T-helper 1 cell (primary cell): ENCODE data around the gene HLA-DOB.

Experiments
- DNase-seq, 5 donors: peaks; one replicate each; pipeline ENCODE4 v3.0.0-alpha.2; 2012 to 2020

HLA-DOB gene

DNA sequence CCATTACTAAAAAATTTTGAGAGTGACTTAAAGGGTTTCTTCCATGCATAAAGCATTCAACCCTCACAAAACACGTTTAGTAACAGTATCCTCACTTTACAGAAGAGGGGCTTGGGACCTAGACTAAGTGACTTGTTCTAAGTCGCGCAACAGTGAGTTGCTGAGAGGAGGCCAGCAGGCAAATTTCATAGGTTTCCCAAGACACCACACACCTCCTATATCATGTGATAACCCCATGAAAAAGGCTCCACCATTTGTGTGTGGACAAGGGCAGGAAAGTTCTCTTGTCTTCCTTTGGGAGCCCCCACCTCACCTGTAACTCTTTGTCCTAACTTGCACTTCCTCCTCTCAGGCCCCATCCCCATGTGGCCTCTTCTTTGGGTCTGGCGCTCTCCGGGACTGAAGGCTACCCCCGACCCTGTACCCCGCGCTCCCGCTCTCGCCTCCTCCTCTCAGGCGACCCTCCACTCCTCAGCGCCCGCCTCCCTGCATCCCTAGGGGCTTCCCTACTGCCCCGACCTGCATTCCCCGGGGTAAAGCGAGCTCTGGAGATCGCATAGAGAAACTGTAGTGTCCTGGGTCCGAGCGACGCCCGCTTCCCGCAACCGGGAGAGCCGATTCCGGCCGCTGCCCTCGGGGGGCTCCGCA, 26.7 kb upstream of the HLA-DOB start:
- DNase-seq, result no peak

DNA sequence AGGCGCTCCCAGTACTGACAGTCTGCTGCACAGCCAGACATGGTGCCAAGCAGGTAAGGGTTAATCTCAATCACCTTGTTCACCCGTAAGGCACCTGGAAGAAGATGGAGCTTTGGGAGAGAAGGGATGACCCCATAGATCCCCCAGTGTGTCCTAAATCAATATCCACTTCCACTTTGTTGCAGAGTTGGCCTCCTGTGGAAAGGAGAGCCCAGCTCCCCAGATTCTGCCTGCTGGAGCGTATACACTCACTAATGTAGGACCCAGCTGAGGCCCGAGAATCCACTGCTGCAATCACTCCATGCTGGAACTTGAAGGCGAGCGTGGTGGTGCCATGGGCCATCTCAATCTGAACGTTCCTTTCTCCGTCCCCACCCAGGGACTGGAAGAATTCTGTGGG, 25.9 kb upstream of the HLA-DOB start:
- DNase-seq, result no peak

DNA sequence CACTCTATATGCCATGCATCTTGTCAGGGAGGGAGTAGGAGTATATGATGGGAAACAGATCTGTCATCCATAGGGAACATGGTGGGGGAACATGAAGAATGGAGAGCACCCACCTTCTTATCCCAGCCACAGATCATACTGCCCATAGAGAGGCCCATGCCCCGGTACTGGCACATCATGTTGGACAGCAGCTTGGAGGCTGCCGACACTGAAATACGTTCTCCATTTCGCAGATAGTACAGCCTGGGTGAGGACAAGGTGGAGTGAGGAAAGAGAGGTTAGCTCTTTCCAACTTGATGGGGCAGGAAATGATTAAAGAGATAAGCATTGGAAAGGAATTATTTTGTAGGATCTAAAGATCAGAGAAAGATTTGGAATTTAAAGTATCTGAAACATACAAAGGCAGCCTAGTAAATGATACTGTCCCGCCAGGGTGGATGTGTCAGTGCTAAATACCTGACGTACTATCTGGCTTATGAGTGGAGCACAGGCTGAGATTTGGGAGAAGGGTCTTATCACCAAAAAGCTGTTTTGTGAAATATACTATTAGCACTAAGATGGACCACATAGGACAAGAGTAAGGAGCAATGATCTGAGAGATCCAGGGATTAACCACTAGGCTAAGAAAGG, 25.3 kb upstream of the HLA-DOB start:
- DNase-seq, result no peak

DNA sequence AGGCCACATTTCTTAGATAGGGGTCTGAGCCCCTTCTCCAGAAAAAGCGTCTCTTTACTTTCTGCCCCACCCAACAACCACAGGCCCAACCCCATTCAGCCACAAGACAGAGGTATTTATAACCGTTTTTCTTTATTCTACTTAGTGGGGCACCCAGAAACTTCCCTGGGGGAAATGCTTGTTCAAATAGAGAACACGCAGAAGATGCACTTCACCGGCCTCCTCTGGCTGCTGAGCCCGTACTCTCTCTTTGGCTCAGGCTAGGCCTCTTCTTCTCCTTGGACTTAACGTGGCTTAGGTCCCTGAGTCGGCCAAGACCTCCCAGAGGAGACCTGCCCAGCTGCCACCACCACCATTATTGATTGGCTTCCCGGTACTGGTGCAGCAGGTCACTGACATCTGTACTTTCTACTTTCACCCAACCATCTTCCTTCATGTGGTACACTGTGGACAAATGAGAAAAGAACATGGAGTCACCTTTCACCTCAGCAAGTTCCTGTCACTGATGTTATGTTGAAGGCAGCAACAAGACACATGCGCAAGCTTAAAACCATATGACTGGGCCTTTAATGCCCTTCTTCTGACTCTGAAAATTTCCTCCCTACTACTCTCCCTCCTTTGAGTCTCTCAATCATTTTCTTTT, 23.9 kb upstream of the HLA-DOB start:
- DNase-seq, result peak in 1 of 5 donors; percentile 81

DNA sequence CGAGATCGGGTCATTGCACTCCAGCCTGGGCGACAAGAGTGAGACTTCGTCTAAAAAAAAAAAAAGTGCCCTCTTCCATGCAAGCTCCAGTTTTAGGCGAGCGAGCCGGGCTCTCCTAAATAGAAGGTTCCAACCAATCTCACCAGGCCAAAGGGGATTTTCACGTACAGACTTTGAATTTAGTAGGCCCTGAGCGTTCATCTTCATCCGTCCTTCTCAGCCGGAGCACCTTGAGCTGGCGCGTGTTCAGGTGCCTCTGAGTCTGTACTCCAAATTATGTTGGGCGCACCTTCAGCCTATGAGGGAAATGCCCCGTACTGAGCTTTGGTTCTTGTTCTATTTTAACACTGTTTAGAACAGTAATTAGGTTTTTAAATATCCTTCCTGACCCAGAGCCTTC, 22.6 kb upstream of the HLA-DOB start:
- DNase-seq, result no peak

DNA sequence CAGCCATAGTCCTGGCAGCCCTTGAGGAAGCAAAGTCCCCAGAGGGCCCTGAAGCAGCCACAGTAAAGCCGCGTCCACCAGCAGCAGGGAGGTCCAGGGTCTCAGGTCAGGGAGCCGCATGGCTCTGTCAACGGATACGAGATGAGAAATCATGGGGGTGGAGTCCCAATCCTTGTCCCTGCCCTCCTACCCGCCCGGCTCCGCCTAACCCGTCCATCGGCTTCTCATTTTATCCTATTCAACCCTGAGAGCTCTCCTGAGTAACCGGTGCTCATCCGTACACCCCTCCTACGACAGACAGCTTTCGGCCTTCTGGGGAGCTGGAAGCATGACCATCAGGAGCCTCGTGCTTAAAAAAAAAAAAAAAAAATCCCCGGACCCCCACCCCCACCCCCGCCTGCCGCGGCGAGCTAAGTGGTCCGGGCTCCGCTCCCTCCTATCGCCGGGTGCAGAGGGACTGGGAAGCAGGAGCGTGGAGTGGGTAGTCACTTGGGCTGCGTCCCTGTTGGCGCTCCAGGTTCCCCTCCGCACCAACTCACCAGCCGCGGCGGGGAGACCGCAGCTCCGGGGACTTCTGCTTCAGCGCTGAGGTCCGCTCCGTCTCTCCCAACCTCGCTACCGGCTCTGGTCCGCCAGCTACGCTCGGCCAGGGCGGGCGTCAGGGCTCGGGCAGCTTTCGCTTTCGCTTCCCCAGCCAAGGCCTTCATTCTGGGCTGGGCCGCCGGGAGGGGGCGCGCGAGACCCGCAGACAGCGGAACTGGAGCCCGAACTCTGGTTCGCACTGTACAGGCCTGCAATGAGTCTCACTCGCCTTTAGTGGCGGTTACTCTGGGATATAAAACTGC, 21.5 kb upstream of the HLA-DOB start, which contains the start of gene TAP2:
Gene TAP2 (minus strand): TSS at position 626 of the 845 bp plus-strand sequence. CDS start 506 bp downstream, at position 120.
- DNase-seq, result peak; percentile 95 to 97 (median 96)

DNA sequence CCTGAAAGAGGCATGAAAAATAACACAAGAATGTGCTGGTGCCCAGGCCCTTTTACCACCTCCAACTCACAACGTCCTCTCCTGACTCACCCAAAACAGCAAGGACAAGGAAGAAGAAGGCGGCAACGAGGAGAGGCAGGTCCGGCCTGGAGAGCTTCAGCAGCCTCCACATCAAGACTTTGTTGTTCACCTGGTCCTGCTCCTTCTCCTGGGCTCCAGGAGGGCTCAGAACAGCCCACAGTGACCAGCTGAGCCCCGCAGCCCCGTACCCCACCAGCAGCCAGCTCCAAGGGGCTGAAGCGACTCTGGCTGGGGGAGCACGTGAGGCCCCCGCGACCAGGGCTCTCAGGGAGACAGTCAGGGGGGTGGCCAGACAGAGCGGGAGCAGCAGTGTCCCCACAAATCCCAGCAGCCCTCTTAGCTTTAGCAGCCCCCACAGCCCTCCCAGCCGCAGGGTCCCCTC, 20.9 kb upstream of the HLA-DOB start:
- DNase-seq, result no peak

DNA sequence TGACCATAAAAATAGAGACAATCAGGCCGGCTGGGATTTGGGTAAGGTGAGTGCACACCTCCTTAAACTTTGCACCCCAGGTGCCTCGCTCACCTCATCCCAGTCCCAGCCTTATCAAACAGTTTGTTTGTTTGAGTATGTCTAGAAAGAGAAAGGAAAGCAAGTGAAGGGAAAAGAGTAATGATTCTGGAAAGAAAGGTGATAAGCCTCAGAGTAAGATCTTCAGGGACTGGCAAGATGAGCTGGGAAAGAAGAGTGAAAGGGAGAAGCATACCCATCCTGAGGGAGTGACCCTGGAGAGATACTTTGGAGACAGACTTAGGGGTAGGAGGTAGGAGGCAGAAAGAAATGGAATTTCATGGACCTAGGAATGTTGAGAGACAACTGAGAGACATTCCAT, 20.1 kb upstream of the HLA-DOB start:
- DNase-seq, result no peak

DNA sequence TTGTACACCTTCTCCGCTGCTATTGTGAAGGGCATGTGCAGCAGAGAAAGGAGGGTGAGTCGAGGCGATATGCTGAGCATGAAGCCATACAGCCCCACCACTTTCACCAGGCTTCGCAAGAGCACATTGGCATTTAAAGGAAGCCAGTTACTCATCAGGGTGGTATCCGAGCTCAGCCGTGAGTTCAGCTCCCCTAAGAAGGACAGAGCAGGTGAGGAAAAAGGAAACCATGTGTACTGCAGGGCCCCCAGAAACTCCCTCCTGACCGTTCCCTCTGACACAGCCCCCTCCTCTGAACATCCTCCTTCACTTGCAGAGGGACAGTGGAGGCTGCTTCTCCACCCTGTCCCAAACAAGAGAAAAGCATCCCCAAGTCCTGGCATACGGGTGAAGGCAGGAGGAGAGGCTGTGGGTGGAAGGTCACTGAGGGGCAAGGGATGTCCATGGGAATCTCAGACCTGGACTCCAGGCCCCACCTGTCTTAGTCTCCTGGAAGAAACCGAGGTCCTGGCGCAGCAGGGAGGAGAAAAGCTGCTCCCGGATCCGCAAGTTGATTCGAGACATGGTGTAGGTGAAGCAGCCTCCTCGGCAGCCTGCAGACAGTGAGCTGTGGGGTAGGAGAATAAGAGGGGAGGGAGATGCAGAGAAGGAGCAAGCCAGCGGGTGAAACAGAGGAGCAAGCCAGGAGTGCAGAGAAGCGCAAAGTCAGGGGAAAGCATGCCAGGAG, 18.5 kb upstream of the HLA-DOB start:
- no peak for DNase-seq

DNA sequence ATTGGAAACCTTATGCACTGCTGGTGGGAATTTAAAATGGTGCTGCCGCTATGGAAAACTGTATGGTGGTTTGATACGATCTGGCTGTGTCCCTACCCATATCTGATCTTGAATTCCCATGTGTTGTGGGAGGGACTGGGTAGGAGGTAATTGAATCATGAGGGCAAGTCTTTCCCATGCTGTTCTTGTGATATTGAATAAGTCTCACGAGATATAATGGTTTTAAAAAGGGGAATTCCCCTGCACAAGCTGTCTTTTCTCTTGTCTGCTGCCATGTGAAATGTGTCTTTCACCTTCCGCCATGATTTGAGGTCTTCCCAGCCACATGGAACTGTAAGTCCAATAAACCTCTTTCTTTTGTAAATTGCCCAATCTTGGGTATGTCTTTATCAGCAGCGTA, 16.9 kb upstream of the HLA-DOB start:
- no peak for DNase-seq

DNA sequence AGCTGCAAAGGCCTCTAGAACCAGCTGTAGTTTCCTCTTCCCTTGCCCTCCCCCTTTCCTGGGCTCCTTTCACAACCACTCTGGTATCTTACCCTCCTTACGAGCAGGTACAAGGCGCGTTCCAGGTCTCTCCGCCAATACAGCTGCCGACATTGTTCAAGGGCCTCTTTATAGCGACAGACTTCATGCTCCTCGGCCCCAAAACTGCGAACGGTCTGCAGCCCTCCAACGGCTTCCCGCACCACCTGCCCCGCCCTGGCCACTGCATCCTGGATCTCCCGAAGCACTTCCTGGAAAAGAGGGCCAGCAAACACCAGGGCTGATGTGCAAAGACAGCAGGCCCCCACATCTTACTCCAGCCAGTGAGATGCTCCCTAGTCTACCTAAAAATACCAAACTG, 15.7 kb upstream of the HLA-DOB start:
- no peak for DNase-seq

DNA sequence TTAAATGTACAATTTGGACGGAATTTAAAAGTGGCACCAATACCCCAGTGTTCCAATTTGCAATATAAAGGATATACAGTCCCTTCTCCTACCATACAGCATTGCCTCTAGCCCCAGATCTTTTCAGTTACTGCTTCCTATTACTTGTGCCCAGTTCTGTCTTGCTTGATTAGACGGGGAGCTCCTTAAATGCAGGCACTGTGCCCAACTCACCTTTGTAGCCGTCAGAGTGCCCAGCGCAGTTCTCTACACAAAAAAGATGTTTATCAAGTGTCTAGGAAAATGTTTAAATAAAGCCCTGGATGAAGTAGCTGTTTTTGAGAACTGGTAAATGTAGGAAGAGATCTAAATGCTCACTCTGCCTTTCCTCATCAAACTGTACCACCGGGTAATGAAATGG, 14.1 kb upstream of the HLA-DOB start:
- DNase-seq, result no peak

DNA sequence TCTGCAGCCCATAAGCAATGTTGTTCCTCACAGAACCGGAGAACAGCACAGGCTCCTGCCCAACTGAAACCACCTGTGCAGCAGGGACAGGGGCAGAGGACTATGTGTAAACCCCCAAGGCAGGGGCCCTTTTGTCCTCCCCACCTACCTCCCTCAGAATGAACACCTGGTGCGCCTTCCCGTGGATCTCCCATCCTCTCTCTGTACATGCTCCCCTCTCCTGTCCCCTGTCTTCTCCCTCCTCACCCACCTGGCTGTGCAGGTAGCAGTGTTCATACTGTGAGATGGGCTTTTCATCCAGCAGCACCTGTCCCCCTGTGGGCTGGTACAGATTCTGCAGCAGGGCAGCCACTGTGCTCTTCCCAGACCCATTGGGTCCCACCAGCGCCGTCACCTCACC, 13.2 kb upstream of the HLA-DOB start:
- no peak for DNase-seq

DNA sequence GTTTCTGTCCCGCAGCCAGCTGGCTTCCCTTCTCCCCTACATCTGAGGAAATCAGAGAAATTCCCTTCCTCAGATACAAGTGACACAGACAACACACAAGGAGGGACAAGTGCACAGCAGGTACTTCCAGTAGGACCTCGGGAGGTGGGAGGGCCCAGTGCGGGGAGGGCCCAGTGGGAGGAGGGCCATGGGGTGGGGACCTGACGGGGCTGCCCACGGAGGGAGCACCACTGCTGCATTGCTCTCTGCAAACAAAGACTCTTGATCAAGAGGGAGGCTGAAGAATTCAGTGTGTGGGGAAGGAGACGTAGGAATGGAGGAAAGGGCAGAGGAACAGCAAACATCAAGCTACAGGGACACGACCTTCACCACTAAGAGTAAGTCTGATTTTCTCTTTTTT, 12.7 kb upstream of the HLA-DOB start:
- DNase-seq, result no peak

DNA sequence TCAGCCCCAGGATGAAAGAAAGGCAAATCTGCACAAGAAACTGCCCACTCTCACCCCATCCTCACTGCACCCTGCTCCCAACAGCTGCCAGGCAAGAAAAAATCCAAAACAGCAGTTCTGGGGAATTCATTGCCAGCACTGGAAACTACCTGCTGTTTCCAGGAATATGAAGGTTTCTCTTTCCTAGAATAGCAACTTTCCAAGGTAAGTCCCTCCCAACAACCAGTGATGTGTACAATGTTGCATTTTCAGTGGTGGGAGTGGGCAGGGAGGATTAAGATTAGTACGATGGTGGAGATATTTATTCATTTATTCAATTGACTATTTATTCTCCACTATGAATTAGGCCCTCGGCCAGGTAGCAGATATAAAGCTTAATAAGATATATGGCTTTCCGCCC, 10.2 kb upstream of the HLA-DOB start:
- no peak for DNase-seq

DNA sequence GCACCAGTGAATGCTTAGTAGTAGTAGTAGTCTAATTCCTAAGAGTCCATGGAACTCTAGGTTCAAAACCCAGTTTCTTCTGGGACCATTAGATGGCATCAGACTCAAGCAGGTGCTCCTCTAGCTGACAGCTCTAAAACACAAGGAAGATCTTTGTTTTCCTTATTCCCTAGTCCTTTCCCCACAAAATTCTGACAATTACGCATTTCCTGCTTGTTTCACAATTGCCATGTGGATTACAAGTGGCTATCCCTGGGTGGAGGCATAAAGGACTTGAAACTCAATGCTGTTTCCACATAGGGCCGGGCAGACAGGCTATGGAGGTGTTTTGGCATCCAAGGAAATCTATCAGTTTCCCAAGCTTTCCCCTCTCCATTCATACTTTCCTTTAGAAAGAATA, 9.2 kb upstream of the HLA-DOB start:
- DNase-seq, result no peak

DNA sequence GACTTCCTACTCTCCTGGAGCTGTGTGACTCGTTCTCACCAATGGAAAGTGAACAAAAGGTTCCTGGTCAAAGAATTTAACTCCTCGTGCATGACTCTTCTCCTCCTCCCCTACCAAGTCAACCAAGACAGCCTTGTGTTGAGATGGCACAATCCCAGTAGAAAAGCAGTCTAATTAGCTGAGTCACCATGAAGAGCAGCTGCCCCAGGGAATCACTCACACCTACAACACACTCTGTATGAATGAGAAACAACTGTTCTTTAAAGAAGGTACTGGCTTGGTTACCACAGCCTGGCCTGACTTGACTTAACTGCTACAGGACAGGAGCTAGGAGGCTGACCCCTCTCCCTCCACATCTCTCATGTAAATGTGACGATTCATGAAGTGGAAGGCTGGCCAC, 2.9 kb upstream of the HLA-DOB start:
- DNase-seq, result no peak

DNA sequence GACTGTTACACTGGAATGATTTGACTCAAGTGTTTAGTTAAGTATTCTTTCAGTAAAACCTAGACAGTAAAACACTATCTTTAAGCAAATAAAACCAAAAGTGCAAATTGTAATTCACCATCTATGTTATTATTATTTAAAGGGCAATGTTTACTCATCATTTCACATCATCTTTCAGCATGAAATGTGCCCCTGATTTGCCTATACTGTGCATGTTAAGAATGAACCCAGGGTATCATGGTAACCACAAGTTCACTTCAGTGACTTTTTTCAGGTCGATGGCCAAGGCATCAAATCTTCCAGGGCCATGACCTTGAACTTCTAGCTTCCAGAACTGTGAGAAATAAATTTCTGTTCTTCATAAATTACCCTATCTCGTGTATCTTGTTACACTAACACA, 2.1 kb upstream of the HLA-DOB start:
- no peak for DNase-seq

DNA sequence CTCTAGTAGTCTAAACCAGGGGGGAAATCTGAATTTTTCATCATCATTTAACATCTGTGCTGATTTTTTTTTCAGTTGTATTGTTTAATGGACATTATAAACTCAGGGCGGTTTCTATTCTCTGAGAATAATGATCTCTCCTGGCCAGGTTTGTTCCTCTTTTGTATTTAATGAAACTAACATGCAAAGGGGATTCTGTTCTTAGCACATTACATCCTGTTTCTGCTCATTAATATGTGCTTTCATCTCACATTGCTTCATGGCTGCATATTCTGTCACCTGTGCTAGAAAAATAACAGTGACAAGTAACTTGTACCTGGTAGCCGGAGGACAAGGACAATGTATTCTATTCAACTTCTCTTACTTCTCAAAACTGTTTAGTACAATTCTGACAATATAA, 806 bp downstream of the HLA-DOB start:
- no peak for DNase-seq

DNA sequence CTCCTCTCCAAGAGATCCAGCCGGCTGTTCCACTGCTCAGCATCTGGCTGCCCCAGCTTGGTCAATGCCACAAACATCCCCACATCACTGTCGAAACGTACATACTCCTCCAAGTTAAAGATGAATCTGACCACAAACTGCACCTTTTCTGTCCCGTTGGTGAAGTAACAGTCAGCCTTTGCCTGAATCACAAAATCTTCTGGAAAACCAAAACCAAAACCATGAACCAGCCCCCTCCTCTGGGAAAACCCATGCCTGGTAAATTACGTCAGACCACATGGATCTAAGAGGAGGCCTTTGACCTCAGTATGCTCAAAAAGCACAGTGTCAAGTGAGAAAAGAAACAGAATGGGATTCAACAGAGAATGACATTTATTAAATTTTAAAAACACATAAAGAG, 1.7 kb downstream of the HLA-DOB start:
- no peak for DNase-seq

DNA sequence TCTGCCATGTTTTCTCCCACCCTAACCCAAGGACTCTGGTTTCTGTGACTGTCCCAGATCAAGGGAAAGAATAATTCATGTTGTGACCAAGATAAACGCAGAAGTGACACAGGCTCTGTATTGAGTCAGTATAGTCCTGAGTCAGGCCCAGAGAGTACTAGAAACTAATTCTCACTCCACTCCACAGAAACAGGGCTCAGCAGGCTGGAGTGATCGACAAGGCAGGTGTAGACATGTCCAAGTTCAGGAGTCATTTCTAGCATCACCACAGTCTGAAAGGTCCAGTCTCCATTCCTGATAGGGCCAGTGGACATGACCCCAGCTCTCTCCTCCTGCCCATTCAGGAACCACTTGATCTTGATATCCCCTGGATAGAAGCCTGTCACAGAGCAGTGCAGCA, 2.7 kb downstream of the HLA-DOB start:
- no peak for DNase-seq

DNA sequence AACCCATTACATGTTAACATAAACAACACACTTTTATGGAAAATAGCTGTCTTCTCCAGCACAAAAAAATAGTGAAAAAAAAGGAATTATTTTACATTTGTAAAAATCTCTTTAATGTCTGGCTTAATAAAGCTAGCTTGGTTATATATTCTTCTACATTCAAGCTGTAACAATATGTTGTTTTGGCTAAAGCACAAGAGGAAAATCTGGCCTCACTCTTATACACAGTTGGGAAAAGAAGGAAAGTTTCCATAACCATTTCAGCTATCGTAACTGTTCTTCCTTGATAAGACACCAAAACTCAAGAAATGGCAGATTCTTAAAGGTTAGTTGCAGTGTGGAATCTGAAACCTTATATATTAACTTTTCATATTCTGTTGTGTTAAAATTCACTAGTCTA, 7.6 kb downstream of the HLA-DOB start:
- no peak for DNase-seq
